ENCODE data around the gene ARHGAP5. TPM values are rescaled to one million over a fixed set of nuclear protein-coding genes. Genes with fewer than 3 reads are reported as not detected.
"Not testable (repeated sequence)": the region's sequence is repeated elsewhere in the genome, so short reads cannot be mapped to it uniquely, and the experiment has no call there.

ARHGAP5 gene
- total RNA-seq, 1 donor from 2014 or later = 429 TPM

GRCh38 chr14:32104803-32105202 is 27.7 kb downstream of the ARHGAP5 start:
- DNase-seq (ENCODE audit: low spot score in 2 of 2) (no peak), FAIRE-seq (no peak)

GRCh38 chr14:32109676-32110547 is 32.8 kb downstream of the ARHGAP5 start:
- FAIRE-seq = no peak
- no peak for DNase-seq (ENCODE audit: low spot score in 2 of 2)

GRCh38 chr14:32110548-32110896 is 33.4 kb downstream of the ARHGAP5 start:
- DNase-seq (ENCODE audit: low spot score in 2 of 2) (no peak), FAIRE-seq (no peak)

- DNase-seq (ENCODE audit: low spot score in 2 of 2) (no peak), FAIRE-seq (no peak)
Measured at GRCh38 chr14:32121536-32121935, 44.4 kb downstream of the ARHGAP5 start.

GRCh38 chr14:32121948-32122347 is 44.8 kb downstream of the ARHGAP5 start:
- FAIRE-seq = no peak

GRCh38 chr14:32126899-32127730 is 50.0 kb downstream of the ARHGAP5 start:
- not testable (repeated sequence) for DNase-seq (ENCODE audit: low spot score in 2 of 2); FAIRE-seq

More at GRCh38 chr14:32121948-32122347, 44.8 kb downstream of the ARHGAP5 start:
- DNase-seq (ENCODE audit: low spot score in 2 of 2) = no peak

- not testable (repeated sequence) for FAIRE-seq; DNase-seq (ENCODE audit: low spot score in 2 of 2)
Measured at GRCh38 chr14:32127731-32128654, 50.9 kb downstream of the ARHGAP5 start.

GRCh38 chr14:32128703-32129102 is 51.6 kb downstream of the ARHGAP5 start:
- DNase-seq (ENCODE audit: low spot score in 2 of 2) (no peak), FAIRE-seq (no peak)

GRCh38 chr14:32129124-32129523 is 52.0 kb downstream of the ARHGAP5 start:
- no peak for FAIRE-seq
- DNase-seq (ENCODE audit: low spot score in 2 of 2) = no peak

- not testable (repeated sequence) for FAIRE-seq; DNase-seq (ENCODE audit: low spot score in 2 of 2)
Measured at GRCh38 chr14:32131689-32132088, 54.6 kb downstream of the ARHGAP5 start.

- DNase-seq (ENCODE audit: low spot score in 2 of 2) (no peak), FAIRE-seq (no peak)
Measured at GRCh38 chr14:32134448-32135097, 57.5 kb downstream of the ARHGAP5 start.

GRCh38 chr14:32136027-32136825 is 59.1 kb downstream of the ARHGAP5 start:
- FAIRE-seq (no peak), DNase-seq (ENCODE audit: low spot score in 2 of 2) (no peak)

- FAIRE-seq (no peak), DNase-seq (ENCODE audit: low spot score in 2 of 2) (no peak)
Measured at GRCh38 chr14:32137313-32137712, 60.2 kb downstream of the ARHGAP5 start.

- DNase-seq (ENCODE audit: low spot score in 2 of 2) = no peak
- no peak for FAIRE-seq
Measured at GRCh38 chr14:32137892-32138291, 60.8 kb downstream of the ARHGAP5 start.

- DNase-seq (ENCODE audit: low spot score in 2 of 2) (no peak), FAIRE-seq (no peak)
Measured at GRCh38 chr14:32142341-32142740, 65.2 kb downstream of the ARHGAP5 start.

GRCh38 chr14:32142754-32143437 is 65.8 kb downstream of the ARHGAP5 start:
- DNase-seq (ENCODE audit: low spot score in 2 of 2) (no peak), FAIRE-seq (no peak)

- no peak for FAIRE-seq
- no peak for DNase-seq (ENCODE audit: low spot score in 2 of 2)
Measured at GRCh38 chr14:32150392-32150791, 73.3 kb downstream of the ARHGAP5 start.

GRCh38 chr14:32166029-32166428 is 88.9 kb downstream of the ARHGAP5 start:
- FAIRE-seq (no peak), DNase-seq (ENCODE audit: low spot score in 2 of 2) (no peak)
